Measurements from ENCODE around the gene VWF. TPM values are rescaled to one million over a fixed set of nuclear protein-coding genes. Genes with fewer than 3 reads are reported as not detected.
A peak's percentile ranks its signal among the peaks of the same experiment; 100 is the strongest.

The VWF gene
- total and polyA plus RNA-seq, 2 donors (not counting 3 experiments of a cell fraction or from before 2014, with no cell fraction given): 1,041 to 2,328 TPM

DNA sequence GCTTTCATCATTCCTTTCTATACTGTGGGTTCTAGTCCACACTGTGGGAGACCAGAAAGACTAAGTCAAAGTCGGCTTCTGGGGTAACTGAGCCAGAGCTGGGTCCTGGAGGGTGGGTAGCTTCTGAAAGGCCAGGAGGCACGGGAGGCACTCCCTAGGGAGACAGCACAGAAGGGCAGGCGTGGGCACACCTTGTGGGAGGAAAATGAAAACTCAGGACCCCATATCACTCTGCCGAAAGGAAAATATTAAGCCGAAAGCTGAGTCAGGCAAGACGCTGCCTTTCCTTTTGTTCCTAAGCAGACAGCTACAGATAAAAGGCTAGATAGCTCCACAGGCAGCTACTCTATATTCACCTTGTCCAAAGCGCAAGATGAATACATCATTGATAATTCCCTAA, 200.1 kb downstream of the VWF start:
- CTCF ChIA-PET: no interaction called here
- Histone ChIP-seq H3K27ac (ENCODE audit: insufficient read depth, low read depth, low read length) (no peak overlapping the region), H3K4me2 (ENCODE audit: insufficient read depth, low read length) (no peak overlapping the region), H3K9me3 (replicated peaks; ENCODE audit: control insufficient read depth, insufficient read depth, low read length) (no peaks in the 10 kb centered on the region), H3K27me3 (ENCODE audit: control insufficient read depth in 2 of 2, insufficient read depth in 2 of 2, low read length in 2 of 2) (no peaks in the 10 kb centered on the region), H3K79me2 (ENCODE audit: control insufficient read depth, insufficient read depth, low read length) (no peaks in the 10 kb centered on the region), H2AFZ (ENCODE audit: low read depth, low read length) (no peak overlapping the region), H3K36me3 (ENCODE audit: control insufficient read depth in 2 of 2, extremely low read depth in 1 of 2, insufficient read depth in 2 of 2, low read length in 2 of 2) (peaks cover 21 to 51% of the 10 kb centered on the region in 2 experiments), H3K9ac (replicated peaks; ENCODE audit: extremely low read depth, insufficient read depth, low read length) (no peak overlapping the region), H3K4me1 (ENCODE audit: control insufficient read depth, extremely low read depth, insufficient read depth, low read length) (no peaks in the 10 kb centered on the region), H3K4me3 (replicated peaks in 1 of 3; ENCODE audit: insufficient read depth in 1 of 3, low read depth in 1 of 3, low read length in 3 of 3) (no peak overlapping the region), H4K20me1 (replicated peaks; ENCODE audit: control insufficient read depth, extremely low read depth, insufficient read depth, low read length) (no peaks in the 10 kb centered on the region), H3K9me1 (replicated peaks; ENCODE audit: control insufficient read depth, extremely low read depth, insufficient read depth, low read length) (no peaks in the 10 kb centered on the region)
- FAIRE-seq (no peak), DNase-seq (ENCODE audit: low read depth, low spot score) (no peak)
- TF ChIP-seq GATA2 (IDR thresholded peaks at IDR 0.05; ENCODE audit: insufficient read depth, insufficient read length, low read depth, low read length) (no peak), JUN (IDR thresholded peaks at IDR 0.05; ENCODE audit: borderline replicate concordance, insufficient read depth, insufficient read length, low read depth) (no peak), POLR2A (IDR thresholded peaks at IDR 0.05; ENCODE audit: low read depth, low read length) (no peak), EZH2 (IDR thresholded peaks at IDR 0.05; ENCODE audit: borderline replicate concordance, low read depth, low read length, severe bottlenecking) (no peak), MYC (IDR thresholded peaks at IDR 0.05; ENCODE audit: low read depth, low read length) (no peak), FOS (IDR thresholded peaks at IDR 0.05; ENCODE audit: borderline replicate concordance, insufficient read depth, low read length) (no peak)
- POLR2A ChIA-PET: no interaction called here
- intact Hi-C loops (cut with micrococcal nuclease): no loop called here
- BruUV-seq (replicated peaks): TSS peak; percentile 1
- dilution Hi-C loops (cut with MboI; ENCODE audit: extremely low pct_ligation_motif_present, low sequenced_read_pairs): no loop called here

DNA sequence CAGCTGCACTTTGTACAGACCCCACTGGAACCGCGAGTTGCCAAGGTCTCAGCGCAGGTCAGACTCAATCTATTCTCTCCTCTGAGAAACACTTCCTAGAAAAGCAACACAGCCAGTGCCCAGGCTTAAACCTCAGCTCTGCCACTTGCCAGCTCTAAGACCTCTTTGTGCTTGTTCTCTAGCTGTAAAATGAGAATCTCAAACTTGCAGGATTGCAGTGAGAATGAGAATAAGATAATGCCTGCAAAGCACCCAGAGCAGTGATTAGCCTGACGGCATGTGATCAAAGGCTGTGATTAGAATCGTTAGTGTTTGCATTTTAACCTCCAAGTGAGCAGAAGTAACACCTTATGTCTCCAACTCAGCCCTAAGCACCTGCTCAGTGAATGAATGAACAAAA, 200.7 kb downstream of the VWF start:
- no peak for FAIRE-seq
- H3K27me3 ChIP-seq (ENCODE audit: control insufficient read depth in 2 of 2, insufficient read depth in 2 of 2, low read length in 2 of 2): no peaks in the 10 kb centered on the region
- no peak overlapping the region for H3K4me2 ChIP-seq (ENCODE audit: insufficient read depth, low read length)
- ChIA-PET POLR2A (no interaction called here), CTCF (no interaction called here)
- H3K9ac ChIP-seq (replicated peaks; ENCODE audit: extremely low read depth, insufficient read depth, low read length): no peak overlapping the region
- no TSS peak for BruUV-seq (replicated peaks)
- no peak for TF ChIP-seq POLR2AphosphoS5 (IDR thresholded peaks at IDR 0.05; ENCODE audit: insufficient read depth, low read depth, low read length)
- no peak for TF ChIP-seq GATA2 (IDR thresholded peaks at IDR 0.05; ENCODE audit: insufficient read depth, insufficient read length, low read depth, low read length)
- TF ChIP-seq JUN (IDR thresholded peaks at IDR 0.05; ENCODE audit: borderline replicate concordance, insufficient read depth, insufficient read length, low read depth): no peak
- no peak for TF ChIP-seq EZH2 (IDR thresholded peaks at IDR 0.05; ENCODE audit: borderline replicate concordance, low read depth, low read length, severe bottlenecking)
- no peak overlapping the region for H3K4me3 ChIP-seq (replicated peaks in 1 of 3; ENCODE audit: insufficient read depth in 1 of 3, low read depth in 1 of 3, low read length in 3 of 3)
- no peak for DNase-seq (ENCODE audit: low read depth, low spot score)
- peaks cover 23 to 56% of the 10 kb centered on the region in 2 experiments for H3K36me3 ChIP-seq (ENCODE audit: control insufficient read depth in 2 of 2, extremely low read depth in 1 of 2, insufficient read depth in 2 of 2, low read length in 2 of 2)
- intact Hi-C loops (cut with micrococcal nuclease): no loop called here
- no peak overlapping the region for H3K27ac ChIP-seq (ENCODE audit: insufficient read depth, low read depth, low read length)
- H2AFZ ChIP-seq (ENCODE audit: low read depth, low read length): no peak overlapping the region
- no peaks in the 10 kb centered on the region for H3K9me1 ChIP-seq (replicated peaks; ENCODE audit: control insufficient read depth, extremely low read depth, insufficient read depth, low read length)
- no peaks in the 10 kb centered on the region for H3K79me2 ChIP-seq (ENCODE audit: control insufficient read depth, insufficient read depth, low read length)
- H3K9me3 ChIP-seq (replicated peaks; ENCODE audit: control insufficient read depth, insufficient read depth, low read length): no peaks in the 10 kb centered on the region
- dilution Hi-C loops (cut with MboI; ENCODE audit: extremely low pct_ligation_motif_present, low sequenced_read_pairs): no loop called here
- no peaks in the 10 kb centered on the region for H3K4me1 ChIP-seq (ENCODE audit: control insufficient read depth, extremely low read depth, insufficient read depth, low read length)
- H4K20me1 ChIP-seq (replicated peaks; ENCODE audit: control insufficient read depth, extremely low read depth, insufficient read depth, low read length): no peaks in the 10 kb centered on the region

All from endothelial cell of umbilical vein (primary cell).